Osteocyte (in vitro differentiated cells): ENCODE measurements around the gene ZBTB5. TPM values are rescaled to one million over a fixed set of nuclear protein-coding genes. Genes with fewer than 3 reads are reported as not detected.

ENCODE experiments used
- DNase-seq: peaks from one replicate; pipeline ENCODE4 v3.0.0; 2021; ENCODE audit warnings: mixed read lengths; ENCODE audit not compliant: unreplicated experiment; ENCODE audit errors: extremely low spot score
- H3K27ac Mint-ChIP-seq: one replicate; pipeline ENCODE4 v1.8.0; 2021; ENCODE audit warnings: mild to moderate bottlenecking, mixed read lengths; ENCODE audit not compliant: unreplicated experiment
- H3K27me3 Mint-ChIP-seq: one replicate; pipeline ENCODE4 v1.8.0; 2021; ENCODE audit warnings: mixed read lengths; ENCODE audit not compliant: unreplicated experiment
- H3K36me3 Mint-ChIP-seq: one replicate; pipeline ENCODE4 v1.8.0; 2021; ENCODE audit warnings: mixed read lengths; ENCODE audit not compliant: unreplicated experiment
- H3K4me1 Mint-ChIP-seq: one replicate; pipeline ENCODE4 v1.8.0; 2021; ENCODE audit warnings: mixed read lengths; ENCODE audit not compliant: unreplicated experiment
- H3K4me3 Mint-ChIP-seq: one replicate; pipeline ENCODE4 v1.8.0; 2021; ENCODE audit warnings: mild to moderate bottlenecking, moderate library complexity, mixed read lengths; ENCODE audit not compliant: unreplicated experiment
- H3K9me3 Mint-ChIP-seq: one replicate; pipeline ENCODE4 v1.8.0; 2021; ENCODE audit warnings: mixed read lengths; ENCODE audit not compliant: unreplicated experiment
- CTCF ChIP-seq: fragments of 200-600 bp; sonication (generic); IDR thresholded peaks from 2 replicates; pipeline ENCODE4 v1.5.0; 2021; ENCODE audit warnings: antibody characterized with exemption, mild to moderate bottlenecking, moderate library complexity
- total RNA-seq: library from RNA; stranded (reverse); gene quantifications from 2 replicates; pipeline ENCODE4 v1.2.1, GENCODE V29; 2021

The ZBTB5 gene
- total RNA-seq, 1 donor from 2014 or later = 16.3 TPM

DNA sequence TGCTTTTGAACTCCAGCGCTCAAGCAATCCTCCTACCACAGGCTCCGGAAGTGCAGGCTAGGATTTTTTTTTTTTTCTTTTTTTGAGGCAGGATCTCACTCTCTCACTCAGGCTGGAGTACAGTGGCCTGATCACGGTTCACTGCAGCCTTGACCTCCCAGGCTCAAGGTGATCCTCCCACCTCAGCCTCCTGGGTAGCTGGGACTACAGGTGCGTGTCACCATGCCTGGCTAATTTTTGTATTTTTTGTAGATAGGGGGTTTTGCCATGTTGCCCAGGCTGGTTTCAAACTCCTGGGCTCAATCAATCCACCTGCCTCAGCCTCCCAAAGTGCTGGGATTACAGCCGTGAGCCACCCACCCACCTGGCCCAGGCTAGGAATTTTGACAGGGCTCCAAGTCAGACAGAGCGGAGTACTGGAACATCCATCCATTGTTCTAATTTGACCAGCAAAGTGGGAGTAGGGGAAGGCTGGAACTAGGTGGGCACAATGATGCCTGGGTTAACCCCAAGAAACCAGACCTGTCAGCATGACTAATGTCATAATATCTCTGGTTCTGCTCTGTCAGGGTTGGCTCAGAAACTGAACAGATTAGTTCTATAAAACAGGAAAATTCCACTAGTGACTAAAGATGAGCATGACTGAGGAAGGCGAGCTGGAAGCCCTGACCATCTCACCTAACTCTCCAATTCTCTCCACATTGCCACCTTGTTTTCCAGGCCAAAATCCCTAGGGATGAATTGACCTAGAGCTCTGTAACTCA is 9.2 kb downstream of the ZBTB5 start:
- Mint-ChIP-seq H3K4me1 (peaks cover 10% of the 10 kb centered on the region), H3K36me3 (peaks cover 14% of the 10 kb centered on the region), H3K4me3 (no peak overlapping the region), H3K9me3 (no peaks in the 10 kb centered on the region), H3K27ac (no peak overlapping the region), H3K27me3 (no peaks in the 10 kb centered on the region)
- no peak for DNase-seq
- no peak for TF ChIP-seq CTCF

DNA sequence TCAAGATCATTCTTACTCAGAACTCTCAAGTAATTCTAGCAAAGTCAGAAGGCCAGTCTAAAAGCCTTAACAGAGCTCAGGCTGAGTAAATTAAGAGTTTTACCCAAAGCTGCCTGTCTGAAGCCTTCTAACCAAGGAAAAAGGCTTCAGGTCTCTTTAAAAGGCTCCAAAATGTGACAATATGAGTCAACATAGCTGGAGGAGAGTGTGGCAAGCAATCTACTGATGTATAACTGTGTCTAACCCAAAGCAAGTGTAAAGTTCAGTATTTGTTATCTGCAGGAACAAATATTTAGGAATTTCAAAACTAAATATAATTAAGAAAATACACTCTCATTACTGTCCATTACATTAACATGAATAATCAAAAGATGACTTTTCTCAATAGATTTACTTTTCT is 11.0 kb downstream of the ZBTB5 start:
- Mint-ChIP-seq H3K36me3 (peaks cover 17% of the 10 kb centered on the region), H3K4me3 (no peak overlapping the region), H3K9me3 (no peaks in the 10 kb centered on the region), H3K27me3 (no peaks in the 10 kb centered on the region), H3K27ac (no peak overlapping the region), H3K4me1 (peaks cover 6% of the 10 kb centered on the region)
- no peak for TF ChIP-seq CTCF
- no peak for DNase-seq

DNA sequence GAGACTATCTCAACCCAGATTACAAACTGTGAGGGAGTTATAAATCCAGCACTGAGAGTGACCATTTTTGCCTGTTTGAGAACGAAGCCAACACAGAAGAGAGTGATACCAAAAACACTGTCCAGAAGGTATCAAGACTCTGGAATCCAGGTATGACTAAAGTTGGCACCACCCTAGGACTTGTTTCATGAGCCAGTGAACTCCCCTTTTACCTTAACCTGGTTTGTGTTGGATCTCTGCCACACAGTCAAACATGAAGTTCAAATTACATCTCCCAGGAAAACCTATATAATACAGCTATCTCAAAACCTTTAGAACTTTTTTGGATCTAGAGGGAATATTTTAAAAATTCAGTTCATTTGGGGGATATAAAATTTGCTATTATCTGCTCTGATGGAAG is 11.4 kb downstream of the ZBTB5 start:
- no peak overlapping the region for H3K27ac Mint-ChIP-seq

DNA sequence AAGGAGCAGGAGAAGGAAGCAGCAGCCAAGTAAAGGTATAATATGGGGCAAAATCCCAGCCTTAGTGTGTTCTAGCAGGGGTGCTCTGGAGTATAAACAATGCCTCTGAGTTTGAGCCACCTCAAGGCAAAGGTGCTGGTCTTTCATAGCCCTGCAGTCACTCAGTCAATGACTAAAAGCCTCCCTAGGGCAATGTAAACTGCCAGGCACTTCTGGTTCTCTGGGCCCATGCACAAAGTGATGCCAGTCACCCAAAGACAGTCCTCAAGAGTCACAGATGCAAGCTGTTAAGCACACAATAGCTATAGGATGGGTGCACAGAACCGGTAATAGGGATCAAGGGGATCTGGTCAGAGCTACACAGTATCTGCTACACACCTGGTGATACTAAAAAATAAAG is 12.6 kb downstream of the ZBTB5 start:
- no peak for TF ChIP-seq CTCF
- no peak overlapping the region for H3K4me3 Mint-ChIP-seq
- DNase-seq = no peak
- no peaks in the 10 kb centered on the region for H3K27me3 Mint-ChIP-seq
- no peak overlapping the region for H3K27ac Mint-ChIP-seq
- H3K4me1 Mint-ChIP-seq = peaks cover 7% of the 10 kb centered on the region
- peaks cover 20% of the 10 kb centered on the region for H3K36me3 Mint-ChIP-seq
- H3K9me3 Mint-ChIP-seq = no peaks in the 10 kb centered on the region

More for the DNA sequence above, 11.4 kb downstream of the ZBTB5 start:
- H3K9me3 Mint-ChIP-seq = no peaks in the 10 kb centered on the region
- no peak for DNase-seq
- H3K27me3 Mint-ChIP-seq = no peaks in the 10 kb centered on the region
- H3K4me1 Mint-ChIP-seq = peaks cover 6% of the 10 kb centered on the region
- no peak overlapping the region for H3K4me3 Mint-ChIP-seq
- no peak for TF ChIP-seq CTCF
- H3K36me3 Mint-ChIP-seq = peaks cover 17% of the 10 kb centered on the region

DNA sequence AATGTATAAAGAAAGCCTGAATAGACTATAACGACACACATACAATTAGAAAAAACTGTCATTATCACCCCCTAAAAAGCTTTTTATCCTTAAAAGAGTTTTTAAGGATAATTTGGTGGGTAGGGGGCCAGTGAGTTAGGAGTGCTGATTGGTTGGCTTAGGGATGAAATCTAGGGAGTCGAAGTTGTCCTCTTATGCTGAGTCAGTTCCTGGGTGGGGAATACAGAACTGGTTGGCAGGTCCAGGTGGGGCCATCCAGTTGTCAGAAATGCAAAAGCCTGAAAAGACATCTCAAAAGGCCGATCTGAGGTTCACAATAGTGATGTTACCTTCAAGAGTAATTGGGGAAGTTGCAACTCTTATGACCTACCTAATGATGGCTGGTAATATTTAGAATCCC is 13.6 kb downstream of the ZBTB5 start:
- Mint-ChIP-seq H3K27me3 (no peaks in the 10 kb centered on the region), H3K27ac (no peak overlapping the region), H3K36me3 (peaks cover 18% of the 10 kb centered on the region), H3K4me3 (no peak overlapping the region), H3K9me3 (no peaks in the 10 kb centered on the region), H3K4me1 (peaks cover 7% of the 10 kb centered on the region)
- no peak for DNase-seq
- TF ChIP-seq CTCF = no peak
